Endothelial cell of umbilical vein (primary cell): Measurements from ENCODE around the gene CCDC47. TPM values are rescaled to one million over a fixed set of nuclear protein-coding genes. Genes with fewer than 3 reads are reported as not detected.

ENCODE experiments used
- BruUV-seq: library from RNA; stranded (reverse); fragments of 400-500 nt; replicated peaks from 2 replicates; lab custom pipeline; 2021; lab: Mats Ljungman, UMichigan
- CTCF ChIA-PET: fragments of 300-600, 350-600 bp; sonication (Branson Sonifier 250); formaldehyde crosslinking; loops from one replicate; lab custom pipeline; 2021; ENCODE audit warnings: antibody characterized with exemption, inconsistent platforms; lab: Charles Lee
- POLR2A ChIA-PET: fragments of 300-600, 350-600 bp; sonication (Branson Sonifier 250); formaldehyde crosslinking; loops from one replicate; lab custom pipeline; 2021; ENCODE audit warnings: antibody characterized with exemption, inconsistent platforms; lab: Charles Lee
- DNase-seq: peaks from one replicate; pipeline ENCODE4 v3.0.0-alpha.2; 2011; ENCODE audit warnings: low read depth, low spot score
- FAIRE-seq: peaks from 2 replicates; lab custom pipeline; 2011; peaks lifted over from hg19 to GRCh38; lab: Jason Lieb, UNC
- H2AFZ ChIP-seq: 2 replicates; pipeline ENCODE4 v1.6.0; 2012; ENCODE audit warnings: low read depth, low read length, control low read depth, inconsistent platforms
- H3K27ac ChIP-seq: 2 replicates; pipeline ENCODE4 v1.5.1; 2011; ENCODE audit warnings: low read depth, mild to moderate bottlenecking, control low read depth, low read length, moderate library complexity; ENCODE audit not compliant: insufficient read depth
- H3K27me3 ChIP-seq, 2 experiments: 2 replicates each; pipeline versions ENCODE4 v1.6.0 to v1.6.1; 2011; ENCODE audit warnings: low read length in 2 of 2, mixed read lengths in 1 of 2; ENCODE audit not compliant: control insufficient read depth in 2 of 2, insufficient read depth in 2 of 2
- H3K36me3 ChIP-seq, 2 experiments: 2 replicates in 1 of 2; 3 replicates in 1 of 2; pipeline ENCODE4 v1.5.1; 2011; ENCODE audit warnings: low read length in 2 of 2, mild to moderate bottlenecking in 1 of 2, moderate library complexity in 1 of 2; ENCODE audit not compliant: control insufficient read depth in 2 of 2, insufficient read depth in 2 of 2; ENCODE audit errors: extremely low read depth in 1 of 2
- H3K4me1 ChIP-seq: 3 replicates; pipeline ENCODE4 v1.5.1; 2011; ENCODE audit warnings: mild to moderate bottlenecking, low read length; ENCODE audit not compliant: control insufficient read depth, insufficient read depth; ENCODE audit errors: extremely low read depth
- H3K4me2 ChIP-seq: 2 replicates; pipeline ENCODE4 v1.6.1; 2011; ENCODE audit warnings: low read length, control low read depth, mixed read lengths; ENCODE audit not compliant: insufficient read depth
- H3K4me3 ChIP-seq, 3 experiments: fragments of 200-600 bp in 1 of 3; sonication (generic), shearing (Covaris generic) in 1 of 3; replicated peaks in 1 of 3; 2 replicates each; pipeline ENCODE4 v1.5.1; 2011 to 2016; ENCODE audit warnings: control low read depth in 3 of 3, low read length in 3 of 3, mild to moderate bottlenecking in 2 of 3, inconsistent platforms in 1 of 3, low read depth in 1 of 3, moderate library complexity in 1 of 3; ENCODE audit not compliant: insufficient read depth in 1 of 3
- H3K79me2 ChIP-seq: 2 replicates; pipeline ENCODE4 v1.6.0; 2012; ENCODE audit warnings: low read length, inconsistent platforms; ENCODE audit not compliant: control insufficient read depth, insufficient read depth
- H3K9ac ChIP-seq: replicated peaks from 2 replicates; pipeline ENCODE3; 2011; ENCODE audit warnings: low read length, control low read depth; ENCODE audit not compliant: insufficient read depth; ENCODE audit errors: extremely low read depth
- H3K9me1 ChIP-seq: replicated peaks from 3 replicates; pipeline ENCODE4 v1.6.0; 2011; ENCODE audit warnings: mild to moderate bottlenecking, low read length; ENCODE audit not compliant: control insufficient read depth, insufficient read depth; ENCODE audit errors: extremely low read depth
- H3K9me3 ChIP-seq: replicated peaks from 2 replicates; pipeline ENCODE4 v1.5.1; 2012; ENCODE audit warnings: low read length, inconsistent platforms; ENCODE audit not compliant: control insufficient read depth, insufficient read depth
- H4K20me1 ChIP-seq: replicated peaks from 2 replicates; pipeline ENCODE3; 2011; ENCODE audit warnings: mild to moderate bottlenecking, low read length; ENCODE audit not compliant: control insufficient read depth, insufficient read depth; ENCODE audit errors: extremely low read depth
- CTCF ChIP-seq, 2 donors: IDR thresholded peaks; 1 replicate in 1 of 2; 2 replicates in 1 of 2; pipeline ENCODE4 v1.5.1; 2011; ENCODE audit warnings: low read length in 2 of 2, mild to moderate bottlenecking in 2 of 2, moderate library complexity in 2 of 2, control low read depth in 1 of 2, inconsistent platforms in 1 of 2, low read depth in 1 of 2; ENCODE audit not compliant: insufficient read depth in 1 of 2; ENCODE audit errors: extremely low read depth in 1 of 2
- EZH2 ChIP-seq: IDR thresholded peaks from 2 replicates; pipeline ENCODE4 v1.6.1; 2012; ENCODE audit warnings: borderline replicate concordance, low read depth, mild to moderate bottlenecking, moderate library complexity, low read length, inconsistent platforms; ENCODE audit not compliant: severe bottlenecking
- FOS ChIP-seq: IDR thresholded peaks from 2 replicates; pipeline ENCODE4 v1.6.1; 2011; ENCODE audit warnings: mild to moderate bottlenecking, low read length, moderate library complexity, borderline replicate concordance; ENCODE audit not compliant: insufficient read depth
- GATA2 ChIP-seq: IDR thresholded peaks from 2 replicates; pipeline ENCODE4 v1.7.0; 2011; ENCODE audit warnings: low read depth, mild to moderate bottlenecking, moderate library complexity, mixed read lengths, low read length; ENCODE audit not compliant: insufficient read length, insufficient read depth
- JUN ChIP-seq: IDR thresholded peaks from 2 replicates; pipeline ENCODE4 v1.6.1; 2011; ENCODE audit warnings: borderline replicate concordance, low read depth; ENCODE audit not compliant: insufficient read length, insufficient read depth
- MAX ChIP-seq: IDR thresholded peaks from 2 replicates; pipeline ENCODE4 v1.6.1; 2011; ENCODE audit not compliant: insufficient read depth, insufficient read length
- MYC ChIP-seq: IDR thresholded peaks from one replicate; pipeline ENCODE4 v1.6.1; 2011; ENCODE audit warnings: mild to moderate bottlenecking, low read depth, low read length
- POLR2A ChIP-seq: IDR thresholded peaks from 2 replicates; pipeline ENCODE4 v1.6.1; 2012; ENCODE audit warnings: low read depth, mild to moderate bottlenecking, control low read depth, low read length
- POLR2AphosphoS5 ChIP-seq: IDR thresholded peaks from 2 replicates; pipeline ENCODE4 v1.6.1; 2012; ENCODE audit warnings: low read depth, mild to moderate bottlenecking, control low read depth, low read length, moderate library complexity; ENCODE audit not compliant: insufficient read depth
- dilution Hi-C: fragments of 300-500 bp; cut with MboI; formaldehyde crosslinking; loops from one replicate; pipeline ENCODE4 v1.15.0; 2019; ENCODE audit warnings: low sequenced_read_pairs; ENCODE audit not compliant: extremely low pct_ligation_motif_present
- intact Hi-C: fragments of 100-400 bp; cut with micrococcal nuclease; formaldehyde crosslinking; loops from one replicate; pipeline ENCODE4 v1.10.0; 2022
- polyA plus RNA-seq, 4 experiments: library from polyadenylated mRNA; depleted of rRNA in 3 of 4; stranded (reverse) in 3 of 4; unstranded in 1 of 4; fragments of >200 nt; gene quantifications; 2 replicates each; pipeline versions ENCODE4 v1.2.1 to v1.2.3, GENCODE V29; 2011 to 2012; ENCODE audit warnings: missing spikeins in 1 of 4
- total RNA-seq: library from RNA; stranded (reverse); gene quantifications from 2 replicates; pipeline ENCODE4 v1.2.3, GENCODE V29; 2021

Gene CCDC47
- total and polyA plus RNA-seq, 2 donors (not counting 3 experiments of a cell fraction or from before 2014, with no cell fraction given) = 21.7 to 76.5 TPM

- intact Hi-C loops (no loop called here), dilution Hi-C loops (no loop called here)
- ChIA-PET POLR2A (no interaction called here), CTCF (interaction anchor here (0.6 kb wide), 1 partner anchor 1037 kb away, joined by 3 read pairs; no protein-coding TSS in a partner anchor)
- H3K4me2 ChIP-seq = no peak overlapping the region
- H3K9ac ChIP-seq = no peak overlapping the region
- BruUV-seq = no TSS peak
- FAIRE-seq (no peak), DNase-seq (no peak)
- H3K36me3 ChIP-seq = peaks cover 20 to 22% of the 10 kb centered on the region in 2 experiments
- no peaks in the 10 kb centered on the region for H3K9me1 ChIP-seq
- H3K4me3 ChIP-seq = no peak overlapping the region
- no peak overlapping the region for H3K27ac ChIP-seq
- no peaks in the 10 kb centered on the region for H3K79me2 ChIP-seq
- peaks cover 9% of the 10 kb centered on the region for H3K4me1 ChIP-seq
- no peaks in the 10 kb centered on the region for H3K27me3 ChIP-seq
- TF ChIP-seq MYC = no peak
- TF ChIP-seq CTCF (IDR thresholded peaks at IDR 0.05; ENCODE audit: extremely low read depth in 1 of 2, insufficient read depth in 1 of 2, low read depth in 1 of 2, low read length in 2 of 2) = no peak
- no peak for TF ChIP-seq GATA2
- TF ChIP-seq POLR2AphosphoS5 = no peak
- no peak for TF ChIP-seq FOS
- no peak for TF ChIP-seq EZH2
- no peak for TF ChIP-seq POLR2A
- TF ChIP-seq JUN = no peak
- TF ChIP-seq MAX = no peak
- no peak overlapping the region for H2AFZ ChIP-seq
- H3K9me3 ChIP-seq = no peaks in the 10 kb centered on the region
- H4K20me1 ChIP-seq = peaks cover 4% of the 10 kb centered on the region
These were observed 15.0 kb downstream of the CCDC47 start for GRCh38 chr17:63758428-63758827.
